CD4-positive, alpha-beta T cell treated with Interleukin-4 for 4 hours (primary cell): ENCODE results near the gene VASP.

Source experiments
- DNase-seq: peaks from one replicate; pipeline ENCODE4 v3.0.0-alpha.2; 2020

Gene VASP

DNA sequence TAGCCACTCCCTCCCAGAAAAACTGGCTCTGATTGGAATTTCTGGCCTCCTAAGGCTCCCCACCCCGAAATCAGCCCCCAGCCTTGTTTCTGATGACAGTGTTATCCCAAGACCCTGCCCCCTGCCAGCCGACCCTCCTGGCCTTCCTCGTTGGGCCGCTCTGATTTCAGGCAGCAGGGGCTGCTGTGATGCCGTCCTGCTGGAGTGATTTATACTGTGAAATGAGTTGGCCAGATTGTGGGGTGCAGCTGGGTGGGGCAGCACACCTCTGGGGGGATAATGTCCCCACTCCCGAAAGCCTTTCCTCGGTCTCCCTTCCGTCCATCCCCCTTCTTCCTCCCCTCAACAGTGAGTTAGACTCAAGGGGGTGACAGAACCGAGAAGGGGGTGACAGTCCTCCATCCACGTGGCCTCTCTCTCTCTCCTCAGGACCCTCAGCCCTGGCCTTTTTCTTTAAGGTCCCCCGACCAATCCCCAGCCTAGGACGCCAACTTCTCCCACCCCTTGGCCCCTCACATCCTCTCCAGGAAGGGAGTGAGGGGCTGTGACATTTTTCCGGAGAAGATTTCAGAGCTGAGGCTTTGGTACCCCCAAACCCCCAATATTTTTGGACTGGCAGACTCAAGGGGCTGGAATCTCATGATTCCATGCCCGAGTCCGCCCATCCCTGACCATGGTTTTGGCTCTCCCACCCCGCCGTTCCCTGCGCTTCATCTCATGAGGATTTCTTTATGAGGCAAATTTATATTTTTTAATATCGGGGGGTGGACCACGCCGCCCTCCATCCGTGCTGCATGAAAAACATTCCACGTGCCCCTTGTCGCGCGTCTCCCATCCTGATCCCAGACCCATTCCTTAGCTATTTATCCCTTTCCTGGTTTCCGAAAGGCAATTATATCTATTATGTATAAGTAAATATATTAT is 33.3 kb upstream of the VASP start:
- no peak for DNase-seq

DNA sequence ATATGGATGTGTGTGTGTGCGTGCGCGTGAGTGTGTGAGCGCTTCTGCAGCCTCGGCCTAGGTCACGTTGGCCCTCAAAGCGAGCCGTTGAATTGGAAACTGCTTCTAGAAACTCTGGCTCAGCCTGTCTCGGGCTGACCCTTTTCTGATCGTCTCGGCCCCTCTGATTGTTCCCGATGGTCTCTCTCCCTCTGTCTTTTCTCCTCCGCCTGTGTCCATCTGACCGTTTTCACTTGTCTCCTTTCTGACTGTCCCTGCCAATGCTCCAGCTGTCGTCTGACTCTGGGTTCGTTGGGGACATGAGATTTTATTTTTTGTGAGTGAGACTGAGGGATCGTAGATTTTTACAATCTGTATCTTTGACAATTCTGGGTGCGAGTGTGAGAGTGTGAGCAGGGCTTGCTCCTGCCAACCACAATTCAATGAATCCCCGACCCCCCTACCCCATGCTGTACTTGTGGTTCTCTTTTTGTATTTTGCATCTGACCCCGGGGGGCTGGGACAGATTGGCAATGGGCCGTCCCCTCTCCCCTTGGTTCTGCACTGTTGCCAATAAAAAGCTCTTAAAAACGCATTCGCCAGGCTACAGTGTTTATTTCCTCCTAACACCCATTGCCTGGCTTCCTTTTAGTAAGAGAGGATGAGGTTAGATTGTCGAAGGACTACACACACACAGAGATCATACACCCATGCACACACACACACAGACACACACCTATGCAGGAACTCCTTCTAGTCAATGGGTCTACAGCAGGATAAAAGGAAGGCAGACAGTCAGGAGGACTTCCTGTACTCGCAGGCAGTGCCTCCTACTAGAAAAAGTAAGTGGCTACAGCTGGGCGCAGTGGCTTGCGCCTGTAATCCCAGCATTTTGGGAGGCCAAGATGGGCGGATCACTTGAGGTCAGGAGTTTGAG is 32.4 kb upstream of the VASP start:
- DNase-seq, result no peak

DNA sequence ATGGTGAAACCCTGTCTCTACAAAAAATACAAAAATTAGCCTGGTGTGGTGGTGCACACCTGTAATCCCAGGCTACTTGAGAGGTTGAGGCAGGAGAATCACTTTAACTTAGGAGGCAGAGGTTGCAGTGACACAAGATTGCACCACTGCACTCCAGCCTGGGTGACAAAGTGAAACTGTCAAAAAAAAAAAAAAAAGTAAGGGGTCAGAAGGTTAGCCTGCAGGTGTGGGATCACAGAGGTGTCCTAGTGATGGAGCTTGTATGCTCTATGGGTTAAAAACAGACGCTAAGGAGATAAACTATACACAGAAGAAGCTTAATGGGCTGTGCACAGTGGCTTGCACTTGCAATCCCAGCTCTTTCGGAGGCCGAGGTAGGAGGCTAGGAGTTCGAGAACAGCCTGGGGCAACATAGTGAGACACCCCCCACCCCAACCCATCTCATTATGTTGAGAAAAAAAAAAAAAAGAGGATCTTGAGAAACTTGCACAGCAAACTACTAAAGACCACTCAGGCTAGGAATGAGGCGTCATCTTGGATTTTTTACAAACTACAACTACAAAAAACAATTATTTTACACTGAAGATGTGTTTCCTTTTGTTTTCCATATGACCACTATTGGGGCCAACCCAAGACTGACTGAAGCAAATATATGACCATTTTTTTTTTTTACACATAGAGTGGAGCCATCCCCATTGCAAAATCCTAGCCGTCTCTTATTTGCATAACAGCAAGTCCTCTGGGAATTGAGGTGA is 31.6 kb upstream of the VASP start:
- DNase-seq, result no peak

DNA sequence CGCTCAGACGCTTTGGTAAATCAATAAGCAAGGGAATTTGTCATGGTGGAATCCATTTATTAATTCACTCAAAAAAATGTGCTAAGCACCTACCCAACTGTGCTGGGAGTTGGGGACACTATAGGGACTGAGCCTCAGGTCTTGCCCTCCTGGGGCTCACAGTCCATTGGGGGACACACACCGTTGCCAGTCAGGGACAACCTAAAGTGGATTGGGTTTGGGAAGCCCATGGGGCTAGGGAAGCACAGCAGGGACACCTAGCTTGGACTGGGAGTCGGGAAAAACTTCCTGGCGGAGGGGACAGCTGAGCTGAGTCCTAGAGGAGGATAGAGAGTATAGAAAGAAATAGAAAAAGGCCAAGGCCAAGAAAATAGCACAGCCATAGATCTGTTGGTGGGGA is 31.0 kb upstream of the VASP start:
- no peak for DNase-seq

DNA sequence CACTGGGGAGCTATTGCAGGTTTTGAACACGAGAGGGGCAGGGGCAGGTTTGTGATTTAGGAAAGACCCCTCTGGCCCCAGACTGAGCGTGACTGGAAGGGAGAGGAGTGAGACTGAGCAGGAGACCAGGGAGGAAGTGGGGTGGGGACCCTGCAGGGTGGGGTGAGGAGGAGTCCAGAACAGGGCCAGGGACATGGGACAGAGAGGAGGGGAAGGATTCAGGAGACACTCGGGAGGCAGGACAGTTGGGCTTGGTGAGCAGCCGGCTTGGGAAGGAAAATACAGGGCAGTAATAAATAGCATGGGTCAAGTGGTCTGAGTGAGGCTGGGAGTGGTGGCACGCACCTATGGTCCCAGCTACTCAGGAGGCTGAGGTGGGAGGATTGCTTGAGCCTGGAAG is 30.1 kb upstream of the VASP start:
- DNase-seq, result no peak

DNA sequence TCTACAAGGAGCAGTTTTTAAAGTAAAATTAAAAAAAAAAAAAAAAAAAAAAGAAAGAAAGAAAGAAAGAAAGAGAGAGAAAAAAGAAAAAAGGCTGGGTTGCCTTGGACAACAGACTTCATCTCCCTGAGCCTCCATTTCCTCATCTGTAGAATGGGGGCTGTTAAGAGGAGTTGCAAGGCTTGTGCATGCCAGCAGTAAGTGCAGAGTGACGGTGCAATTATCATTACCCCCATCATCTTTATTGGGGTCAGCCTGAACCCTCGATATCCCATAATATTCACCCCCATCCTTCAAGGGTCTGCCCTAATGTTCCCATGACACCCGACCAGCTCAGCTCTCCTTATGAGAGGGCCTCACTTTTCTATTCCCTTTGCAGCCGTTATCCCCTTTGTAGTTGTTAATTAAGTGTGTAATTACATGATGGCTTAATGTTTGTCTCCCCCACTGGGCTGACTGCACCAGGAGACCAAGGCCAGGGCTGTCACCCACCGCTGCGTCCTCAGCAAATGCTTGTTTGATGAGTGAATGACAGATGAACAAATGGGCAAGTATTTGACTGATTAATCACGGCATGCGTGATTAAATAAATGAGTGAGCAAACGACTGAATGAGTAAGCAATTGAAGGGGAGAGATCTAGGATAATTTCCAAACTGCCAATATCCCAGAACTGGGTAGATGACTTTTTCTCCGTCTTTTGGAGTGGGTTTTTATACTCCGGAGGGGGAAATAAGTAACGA is 29.4 kb upstream of the VASP start:
- no peak for DNase-seq

DNA sequence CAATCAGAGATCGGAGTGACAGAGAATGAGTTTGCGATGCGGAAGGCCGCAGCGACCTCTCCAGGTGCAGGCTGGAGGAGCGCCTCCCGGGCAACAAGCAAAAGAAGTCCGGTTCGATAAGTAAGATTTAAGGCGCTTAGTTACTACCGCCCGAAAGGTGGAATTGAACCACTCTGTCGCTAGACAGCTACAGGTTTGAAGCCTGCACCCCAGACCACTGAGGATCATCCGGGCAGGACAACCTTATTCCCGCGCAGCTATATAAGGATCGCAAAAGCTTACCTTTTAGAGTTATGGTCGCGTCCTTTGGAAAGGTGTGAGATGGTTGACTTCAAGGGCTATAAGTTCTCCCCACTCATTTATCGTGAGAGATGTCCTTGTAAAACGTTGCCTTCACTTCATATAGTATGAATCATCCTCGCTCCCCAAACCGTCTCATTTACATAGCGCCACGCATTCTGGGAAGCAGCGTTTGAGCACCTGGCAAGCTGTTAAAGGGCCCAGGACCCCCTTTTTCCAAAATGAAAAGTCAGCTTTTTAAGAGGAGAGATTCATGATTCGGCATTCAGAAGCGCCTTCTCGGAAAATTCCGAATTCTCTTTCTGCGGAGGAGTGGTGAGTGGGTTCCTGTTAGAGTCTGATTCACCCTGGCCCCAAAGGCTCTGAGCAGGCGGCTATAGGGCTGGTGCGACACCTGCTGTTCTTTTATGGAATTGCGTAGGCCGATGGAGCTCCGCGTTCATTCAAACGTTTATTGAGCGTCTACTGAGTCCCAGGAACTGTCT is 28.6 kb upstream of the VASP start:
- DNase-seq, result peak; percentile 90

DNA sequence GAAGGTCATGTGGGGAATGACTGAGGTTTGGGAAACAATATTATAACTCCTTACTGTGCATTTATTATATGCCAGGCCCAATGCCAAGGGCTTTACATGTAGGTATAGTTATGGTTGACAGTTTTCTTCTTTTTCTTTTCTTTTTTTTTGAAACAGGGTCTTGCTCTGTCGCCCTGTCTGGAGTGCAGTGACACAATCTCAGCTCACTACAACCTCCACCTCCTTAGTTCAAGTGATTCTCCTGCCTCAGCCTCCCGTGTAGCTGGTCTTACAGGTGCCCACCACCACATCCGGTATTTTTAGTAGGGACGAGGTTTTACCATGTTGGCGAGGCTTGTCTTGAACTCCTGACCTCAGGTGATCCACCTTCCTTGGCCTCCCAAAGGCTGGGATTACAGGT is 24.2 kb upstream of the VASP start:
- no peak for DNase-seq

DNA sequence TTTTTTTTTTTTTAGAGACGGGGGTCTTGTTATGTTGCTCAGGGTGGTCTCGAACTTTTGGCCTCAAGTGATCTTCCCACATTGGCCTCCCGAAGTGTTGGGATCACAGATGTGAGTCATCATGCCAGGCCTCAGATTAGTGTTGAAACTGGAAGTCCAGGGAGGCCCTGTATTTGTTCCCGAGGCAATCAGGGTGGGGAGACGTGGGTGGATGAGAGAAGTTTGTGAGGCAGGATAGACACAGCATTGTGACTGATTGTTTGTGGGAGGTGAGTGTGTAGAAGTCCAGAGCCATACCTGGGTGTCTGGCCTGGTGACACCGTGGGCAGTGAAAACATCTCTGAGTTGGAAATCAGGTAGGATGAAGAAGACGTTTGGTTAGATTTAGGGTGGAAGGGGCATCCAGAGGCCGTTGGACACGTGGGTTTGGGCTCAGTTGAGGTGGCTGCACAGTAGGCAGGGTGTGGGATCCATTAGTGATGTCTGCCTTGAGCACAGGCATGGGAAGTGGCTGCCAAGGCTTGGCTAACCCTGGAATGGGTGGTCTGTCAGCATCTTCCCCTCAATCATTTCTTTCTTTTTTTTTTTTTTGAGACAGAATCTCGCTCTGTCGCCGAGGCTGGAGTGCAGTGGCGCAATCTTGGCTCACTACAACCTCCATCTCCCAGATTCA is 22.9 kb upstream of the VASP start:
- DNase-seq, result no peak

DNA sequence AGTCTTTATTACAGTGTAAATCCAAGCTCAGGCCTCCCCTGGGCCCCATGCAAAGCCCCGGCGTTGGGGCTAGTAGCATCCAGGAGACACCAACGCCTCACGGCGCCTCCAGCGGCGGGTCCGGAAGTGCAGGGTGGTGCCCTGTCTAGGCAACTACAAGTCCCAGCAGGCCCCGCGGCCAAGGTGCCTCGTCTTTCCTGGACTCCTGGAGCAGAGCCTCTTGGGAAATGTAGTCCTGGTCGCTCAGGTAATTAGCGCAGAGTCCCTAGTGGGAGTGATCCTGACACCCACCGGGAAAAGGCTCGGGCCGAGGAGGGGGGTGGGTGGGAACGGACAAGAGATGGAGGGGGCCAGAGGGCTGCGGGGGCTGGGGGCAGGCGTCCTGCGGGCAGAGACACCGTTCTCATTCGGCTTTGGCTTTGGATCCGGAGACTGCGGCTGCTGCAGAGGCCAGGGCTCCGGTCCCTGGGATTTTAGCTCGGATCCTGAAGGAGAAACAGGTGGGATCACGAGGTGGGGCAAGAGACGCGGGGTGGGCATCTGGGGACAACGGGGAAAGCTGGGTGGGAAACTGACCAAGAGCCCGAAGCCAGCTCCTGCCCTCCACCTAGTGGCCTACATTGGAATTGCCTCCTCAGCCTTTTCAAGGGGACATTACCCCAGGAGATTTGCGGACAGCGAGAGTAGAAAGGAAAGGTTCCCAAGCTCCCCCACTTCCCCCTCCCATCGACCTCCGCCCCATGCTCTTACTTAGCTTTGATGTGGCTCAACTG is 21.8 kb upstream of the VASP start:
- peak; percentile 95 for DNase-seq

DNA sequence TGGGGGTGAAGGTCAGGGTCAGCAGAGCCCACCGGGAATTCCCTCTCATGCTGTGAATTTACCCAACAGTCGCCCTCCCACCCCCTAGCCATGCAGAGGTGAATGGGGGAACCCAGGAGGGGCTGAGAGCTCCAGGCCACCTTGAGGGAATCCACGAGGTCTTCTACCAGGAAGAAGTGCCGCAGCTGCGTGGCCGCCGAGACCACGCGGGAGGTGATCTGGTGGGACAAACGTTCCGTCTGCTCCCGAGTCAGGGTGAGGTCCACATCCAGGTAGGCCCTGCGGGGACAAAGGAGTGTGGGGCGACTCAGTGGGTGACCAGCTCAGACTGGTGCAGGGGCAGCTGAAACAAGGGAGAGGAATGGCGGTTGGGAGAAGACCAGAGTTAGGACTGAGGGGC is 18.6 kb upstream of the VASP start:
- DNase-seq, result no peak

DNA sequence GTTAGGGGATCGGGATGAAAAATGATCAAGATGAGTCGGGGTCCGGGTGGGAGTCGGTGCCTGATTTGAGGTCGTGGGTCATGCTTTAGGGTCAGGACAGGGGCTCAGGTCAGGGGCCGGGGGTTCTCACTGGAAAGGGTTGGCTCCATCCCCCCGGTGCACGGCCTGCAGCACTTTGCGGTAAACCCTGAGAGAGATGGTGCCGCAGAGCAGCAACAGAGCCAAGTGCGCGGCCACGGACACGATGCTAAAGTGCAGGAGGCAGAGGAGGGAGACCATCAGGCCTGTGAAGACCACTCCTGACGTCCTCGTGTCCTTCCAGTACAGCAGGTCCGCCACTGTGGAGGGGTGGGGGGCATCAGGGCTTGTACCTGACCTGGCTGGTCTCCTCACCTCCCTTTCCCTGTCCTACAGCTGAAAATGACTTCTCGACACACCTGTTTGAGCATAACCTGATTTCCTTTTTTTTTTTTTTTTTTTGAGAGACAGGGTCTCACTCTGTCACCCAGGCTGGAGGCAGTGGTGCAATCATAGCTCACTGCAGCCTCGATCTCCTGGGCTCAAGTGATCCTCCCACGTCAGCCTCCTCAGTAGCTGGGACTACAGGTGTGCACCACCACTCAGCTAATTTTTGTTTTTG is 17.9 kb upstream of the VASP start:
- no peak for DNase-seq

DNA sequence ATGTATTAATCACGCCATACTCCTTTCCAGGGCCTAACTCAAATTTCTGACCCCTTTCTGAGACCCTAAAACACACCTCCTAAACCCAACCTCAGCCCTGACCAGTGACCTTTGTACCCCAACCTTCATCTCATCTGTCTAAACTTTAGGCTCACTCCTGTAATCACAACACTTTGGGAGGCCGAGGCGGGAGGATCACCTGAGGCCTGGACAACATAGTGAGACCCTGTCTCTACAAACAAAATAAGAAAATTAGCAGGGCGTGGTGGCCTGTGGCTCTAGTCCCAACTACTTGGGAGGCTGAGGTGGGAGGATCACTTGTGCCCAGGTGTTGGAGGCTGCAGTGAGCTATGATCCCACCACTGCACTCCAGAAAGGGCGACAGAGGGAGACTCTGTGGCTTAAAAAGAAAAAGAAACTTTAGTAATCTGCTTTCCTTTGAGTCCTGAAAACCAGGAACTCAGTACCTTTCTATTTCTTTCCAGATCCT is 15.1 kb upstream of the VASP start:
- no peak for DNase-seq

DNA sequence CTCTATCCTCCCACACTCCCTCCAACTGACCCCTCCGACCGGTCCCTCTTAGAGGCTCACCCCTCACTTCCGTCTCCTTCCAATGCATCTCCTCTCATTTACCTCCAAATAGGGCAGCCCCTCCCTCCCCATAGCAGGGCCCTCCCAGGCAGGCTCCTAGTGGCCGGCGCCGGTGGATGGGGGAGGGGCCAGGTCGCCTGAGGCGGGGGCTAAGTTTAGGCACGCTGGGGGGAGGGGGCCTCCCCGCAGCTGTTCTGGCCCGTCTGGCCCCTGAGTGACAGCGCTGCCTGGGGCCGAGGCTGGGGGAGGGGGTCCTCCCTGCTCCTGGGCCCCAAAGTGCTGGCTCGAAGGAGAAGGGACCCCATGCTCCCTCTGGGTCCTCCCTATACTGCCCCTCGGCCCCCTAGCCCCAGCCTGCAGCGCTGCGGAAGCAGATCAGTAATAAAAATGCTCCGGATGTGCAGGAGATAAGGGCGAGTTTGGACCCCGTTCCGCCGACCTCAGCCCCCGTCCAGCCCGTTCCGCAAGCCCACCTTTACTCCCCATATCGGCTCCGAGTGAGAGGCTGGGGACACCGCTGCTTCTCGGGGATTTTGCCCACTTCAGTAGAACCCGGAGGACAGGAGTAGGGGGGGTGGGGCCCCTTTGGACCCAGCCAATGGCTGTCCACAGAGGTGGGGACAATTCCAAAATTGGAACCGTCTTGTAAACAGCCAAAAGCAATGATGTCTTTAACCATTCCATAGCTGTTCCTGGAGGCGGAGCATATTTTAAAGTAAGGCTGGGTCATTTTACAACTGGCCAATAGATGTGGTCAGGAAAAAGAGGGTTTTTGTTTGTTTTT is 14.4 kb upstream of the VASP start:
- no peak for DNase-seq

DNA sequence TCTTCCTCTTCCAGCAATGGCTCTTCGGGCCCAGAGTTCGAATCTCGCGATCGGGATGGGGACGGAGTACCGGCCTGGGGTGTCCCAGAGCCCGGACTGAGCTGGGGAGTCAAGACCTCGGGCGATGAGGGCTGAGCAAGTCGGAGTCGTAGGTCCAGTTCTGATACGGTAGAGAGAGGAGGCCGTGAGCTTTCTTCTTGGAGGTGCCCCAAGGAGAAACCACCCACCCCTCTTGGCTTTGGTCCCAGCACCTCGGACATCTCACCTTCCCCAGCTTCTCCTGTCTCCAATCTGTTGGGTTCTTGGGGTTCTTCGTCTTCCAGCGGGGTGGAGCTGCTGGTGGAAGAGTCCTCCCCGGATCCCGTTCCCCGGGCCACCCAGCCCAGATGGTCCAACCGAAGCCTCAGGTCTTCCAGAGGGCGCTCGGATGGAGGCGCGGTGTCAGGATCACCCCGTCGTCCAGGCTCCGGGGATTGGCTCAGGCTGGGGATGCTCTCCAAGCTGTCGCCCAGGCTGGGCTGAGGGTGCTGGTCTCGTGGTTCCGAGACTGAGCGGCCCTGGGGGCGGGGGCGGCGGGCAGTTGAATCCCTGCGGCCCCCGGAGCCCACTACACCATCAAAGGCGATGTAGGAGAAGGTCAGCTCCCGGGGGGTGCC is 12.9 kb upstream of the VASP start:
- no peak for DNase-seq

DNA sequence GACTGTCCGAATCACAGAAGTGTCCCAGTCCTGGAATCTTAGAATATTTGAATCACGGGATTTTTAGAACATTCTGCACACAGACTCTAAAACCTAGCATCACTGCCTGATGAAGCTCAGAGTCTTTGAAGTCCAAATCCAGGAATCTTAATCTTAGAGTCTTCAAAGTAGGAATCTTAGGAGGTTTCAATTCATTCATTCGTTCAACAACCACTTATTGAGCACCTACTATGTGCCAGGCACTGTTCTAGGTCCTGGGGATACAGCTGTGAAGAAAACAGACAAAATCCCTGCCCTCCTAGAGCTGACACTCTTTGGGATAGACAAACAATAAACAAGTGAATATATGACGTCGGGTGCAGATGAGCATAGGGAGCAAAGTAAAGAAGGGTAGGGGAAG is 12.1 kb upstream of the VASP start:
- no peak for DNase-seq

DNA sequence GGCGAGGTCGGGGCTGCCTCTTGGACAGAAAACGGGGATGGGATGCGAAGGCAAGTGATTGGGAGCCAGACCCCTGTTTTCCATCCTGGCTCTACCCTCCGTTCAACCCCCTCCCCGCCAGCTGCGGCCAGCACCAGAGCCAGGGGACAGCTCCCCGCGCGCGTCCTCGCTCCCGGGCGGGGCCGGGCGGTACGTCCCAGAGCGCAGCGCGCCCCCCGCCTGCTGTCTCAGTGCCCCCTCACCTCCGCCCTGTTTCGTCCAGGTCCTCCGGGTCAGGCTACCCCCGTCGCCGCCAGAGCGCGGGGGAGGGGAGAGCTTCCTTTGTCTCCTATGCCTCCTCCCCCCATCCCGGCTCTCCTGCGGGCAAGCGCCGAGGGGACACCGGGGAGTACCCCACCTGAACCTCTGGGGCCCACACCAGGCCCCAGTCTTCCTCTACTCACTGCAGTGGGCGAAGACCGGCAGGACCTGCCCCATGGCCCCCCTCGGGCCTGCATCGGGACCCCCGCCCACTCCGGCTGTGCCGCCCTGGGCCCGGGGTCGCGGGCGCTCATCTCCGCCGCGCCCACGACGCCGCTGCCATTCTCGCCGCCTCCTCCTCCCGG is 10.8 kb upstream of the VASP start:
- no peak for DNase-seq

DNA sequence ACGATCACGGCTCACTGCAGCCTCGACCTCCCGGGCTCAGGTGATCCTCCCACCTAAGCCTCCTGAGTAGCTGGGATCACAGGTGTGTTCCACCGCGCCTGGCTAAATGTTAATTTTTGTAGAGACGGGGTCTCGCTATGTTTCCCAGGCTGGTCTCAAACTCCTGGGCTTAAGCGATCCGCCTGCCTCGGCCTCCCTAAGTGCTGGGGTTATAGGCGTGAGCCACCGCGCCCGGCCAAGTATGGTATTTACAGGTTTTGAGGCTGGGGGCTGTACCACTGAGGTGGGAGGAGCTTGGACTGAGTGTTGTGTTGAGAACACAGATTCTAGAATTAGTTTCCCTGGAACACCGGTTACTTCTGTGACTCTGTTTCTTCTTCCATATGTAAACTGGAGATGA is 9.5 kb upstream of the VASP start:
- no peak for DNase-seq
